Activated CD4-positive, alpha-beta memory T cell treated with anti-CD3 and anti-CD28 coated beads for 36 hours (primary cell): ENCODE measurements around the gene CACNA2D4. TPM values are rescaled to one million over a fixed set of nuclear protein-coding genes. Genes with fewer than 3 reads are reported as not detected.
A peak's percentile ranks its signal among the peaks of the same experiment; 100 is the strongest.

Source experiments
- CTCF ChIA-PET: fragments of 350-600 bp; sonication (Branson Sonifier 250); formaldehyde crosslinking; loops from one replicate; lab custom pipeline; 2021; ENCODE audit warnings: antibody characterized with exemption, inconsistent platforms; lab: Charles Lee
- POLR2A ChIA-PET: fragments of 350-600 bp; sonication (Branson Sonifier 250); formaldehyde crosslinking; loops from one replicate; lab custom pipeline; 2021; ENCODE audit warnings: antibody characterized with exemption; lab: Charles Lee
- DNase-seq: peaks from one replicate; pipeline ENCODE4 v3.0.0-alpha.2; 2020
- H3K27ac Mint-ChIP-seq: one replicate; pipeline ENCODE4 v1.8.0; 2021; ENCODE audit warnings: mixed read lengths
- H3K27me3 Mint-ChIP-seq: one replicate; pipeline ENCODE4 v1.8.0; 2021; ENCODE audit warnings: mixed read lengths
- H3K36me3 Mint-ChIP-seq: one replicate; pipeline ENCODE4 v1.8.0; 2021; ENCODE audit warnings: mixed read lengths
- H3K4me1 Mint-ChIP-seq: one replicate; pipeline ENCODE4 v1.8.0; 2021; ENCODE audit warnings: low read depth, mixed read lengths
- H3K4me3 Mint-ChIP-seq: one replicate; pipeline ENCODE4 v1.8.0; 2021; ENCODE audit warnings: mild to moderate bottlenecking, mixed read lengths
- H3K9me3 Mint-ChIP-seq: one replicate; pipeline ENCODE4 v1.8.0; 2021; ENCODE audit warnings: mixed read lengths
- intact Hi-C: fragments of 100-400 bp; cut with micrococcal nuclease; formaldehyde crosslinking; loops from one replicate; pipeline ENCODE4 v1.15.1; 2023
- total RNA-seq, 2 experiments: library from RNA; stranded (reverse); gene quantifications; one replicate each; pipeline ENCODE4 v1.2.3, GENCODE V29; 2021

CACNA2D4 gene
- total RNA-seq, 2 experiments from 2014 or later: 11.7 to 13.3 TPM

GRCh38 chr12:1939801-1940607 lies 21.6 kb upstream of the CACNA2D4 start:
- peaks cover 17% of the 10 kb centered on the region for H3K36me3 Mint-ChIP-seq
- no peak overlapping the region for H3K4me3 Mint-ChIP-seq
- ChIA-PET CTCF (interaction anchor here (0.6 to 3.2 kb wide), 67 partner anchors 9 to 1579 kb away, joined by 3 to 91 read pairs (median 5); partner anchors contain the start of genes ADIPOR2, CACNA2D4, DCP1B and LRTM2), POLR2A (interaction anchor here (1.2 to 1.3 kb wide), 2 partner anchors 144 to 149 kb away, joined by 3 to 9 read pairs; no protein-coding TSS in a partner anchor)
- intact Hi-C loops: loop anchor here (1.0 to 2.0 kb wide), 4 partner anchors 95 to 288 kb away; no protein-coding TSS in a partner anchor
- H3K27ac Mint-ChIP-seq: no peak overlapping the region
- H3K27me3 Mint-ChIP-seq: no peaks in the 10 kb centered on the region
- peaks cover 2% of the 10 kb centered on the region for H3K9me3 Mint-ChIP-seq
- peak; percentile 91 for DNase-seq
- peaks cover 4% of the 10 kb centered on the region for H3K4me1 Mint-ChIP-seq

DNA sequence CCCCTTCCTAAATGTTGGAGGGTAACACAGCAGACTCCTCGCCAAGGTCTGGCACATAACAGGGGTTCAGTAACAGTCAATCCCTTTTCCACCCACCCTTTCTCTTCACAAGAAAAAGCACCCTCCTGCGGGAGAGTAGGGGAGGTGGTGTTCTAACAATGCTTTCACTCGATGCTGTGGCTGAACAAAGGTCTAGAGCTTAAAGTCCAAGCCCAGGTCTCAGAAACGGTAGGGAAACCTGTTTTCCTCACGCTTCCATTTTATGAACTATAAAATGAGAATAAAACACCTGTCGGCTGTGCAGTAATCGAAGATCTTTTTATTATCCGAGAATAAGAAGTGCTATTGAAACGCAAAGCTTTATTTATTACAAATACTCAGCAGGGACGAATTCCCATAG lies 20.9 kb upstream of the CACNA2D4 start:
- Mint-ChIP-seq H3K4me3 (no peak overlapping the region), H3K9me3 (peaks cover under 1% of the 10 kb centered on the region), H3K27me3 (no peaks in the 10 kb centered on the region), H3K4me1 (peaks cover 4% of the 10 kb centered on the region), H3K36me3 (peaks cover 10% of the 10 kb centered on the region), H3K27ac (no peak overlapping the region)
- no peak for DNase-seq
- CTCF ChIA-PET: interaction anchor here (0.6 to 3.2 kb wide), 55 partner anchors 10 to 1580 kb away, joined by 3 to 91 read pairs (median 6); partner anchors contain the start of genes ADIPOR2, CACNA2D4, DCP1B and LRTM2
- intact Hi-C loops: no loop called here
- POLR2A ChIA-PET: interaction anchor here (1.2 to 1.3 kb wide), 2 partner anchors 144 to 148 kb away, joined by 3 to 9 read pairs; no protein-coding TSS in a partner anchor

- CTCF ChIA-PET: interaction anchor here (2.9 to 3.0 kb wide), 2 partner anchors 142 to 147 kb away, joined by 80 to 91 read pairs; no protein-coding TSS in a partner anchor
- intact Hi-C loops: no loop called here
- no peak overlapping the region for H3K4me3 Mint-ChIP-seq
- POLR2A ChIA-PET: no interaction called here
- H3K36me3 Mint-ChIP-seq: peaks cover 3% of the 10 kb centered on the region
- no peak overlapping the region for H3K27ac Mint-ChIP-seq
- DNase-seq: no peak
- no peaks in the 10 kb centered on the region for H3K9me3 Mint-ChIP-seq
- peaks cover 4% of the 10 kb centered on the region for H3K4me1 Mint-ChIP-seq
- no peaks in the 10 kb centered on the region for H3K27me3 Mint-ChIP-seq
Measured at GRCh38 chr12:1937481-1938224, 19.2 kb upstream of the CACNA2D4 start.

GRCh38 chr12:1936406-1937320 lies 18.2 kb upstream of the CACNA2D4 start:
- H3K27ac Mint-ChIP-seq: no peak overlapping the region
- H3K4me3 Mint-ChIP-seq: no peak overlapping the region
- ChIA-PET CTCF (no interaction called here), POLR2A (no interaction called here)
- peaks cover 3% of the 10 kb centered on the region for H3K36me3 Mint-ChIP-seq
- intact Hi-C loops: no loop called here
- no peaks in the 10 kb centered on the region for H3K9me3 Mint-ChIP-seq
- H3K4me1 Mint-ChIP-seq: peaks cover 4% of the 10 kb centered on the region
- no peak for DNase-seq
- H3K27me3 Mint-ChIP-seq: no peaks in the 10 kb centered on the region

- H3K4me1 Mint-ChIP-seq: peaks cover 4% of the 10 kb centered on the region
- H3K36me3 Mint-ChIP-seq: peaks cover 3% of the 10 kb centered on the region
- H3K27me3 Mint-ChIP-seq: no peaks in the 10 kb centered on the region
- H3K27ac Mint-ChIP-seq: no peak overlapping the region
- no peak for DNase-seq
- intact Hi-C loops: no loop called here
- H3K9me3 Mint-ChIP-seq: no peaks in the 10 kb centered on the region
- ChIA-PET CTCF (interaction anchor here (2.2 kb wide), 1 partner anchor 145 kb away, joined by 6 read pairs; no protein-coding TSS in a partner anchor), POLR2A (no interaction called here)
- H3K4me3 Mint-ChIP-seq: no peak overlapping the region
Measured at GRCh38 chr12:1935700-1936378, 17.4 kb upstream of the CACNA2D4 start.

GRCh38 chr12:1935242-1935641 lies 16.8 kb upstream of the CACNA2D4 start:
- Mint-ChIP-seq H3K27ac (no peak overlapping the region), H3K4me1 (peaks cover 4% of the 10 kb centered on the region)
- CTCF ChIA-PET: interaction anchor here (2.2 kb wide), 1 partner anchor 144 kb away, joined by 6 read pairs; no protein-coding TSS in a partner anchor

GRCh38 chr12:1934831-1935230 lies 16.4 kb upstream of the CACNA2D4 start:
- H3K4me1 Mint-ChIP-seq: peaks cover 2% of the 10 kb centered on the region
- H3K4me3 Mint-ChIP-seq: no peak overlapping the region
- H3K27ac Mint-ChIP-seq: no peak overlapping the region
- H3K9me3 Mint-ChIP-seq: no peaks in the 10 kb centered on the region
- ChIA-PET CTCF (interaction anchor here (2.2 kb wide), 1 partner anchor 144 kb away, joined by 6 read pairs; no protein-coding TSS in a partner anchor), POLR2A (no interaction called here)
- no peaks in the 10 kb centered on the region for H3K27me3 Mint-ChIP-seq
- no peak for DNase-seq
- intact Hi-C loops: no loop called here
- H3K36me3 Mint-ChIP-seq: peaks cover 3% of the 10 kb centered on the region

More at GRCh38 chr12:1935242-1935641, 16.8 kb upstream of the CACNA2D4 start:
- H3K36me3 Mint-ChIP-seq: peaks cover 3% of the 10 kb centered on the region
- H3K27me3 Mint-ChIP-seq: no peaks in the 10 kb centered on the region
- no peak overlapping the region for H3K4me3 Mint-ChIP-seq
- intact Hi-C loops: no loop called here
- DNase-seq: no peak
- no peaks in the 10 kb centered on the region for H3K9me3 Mint-ChIP-seq
- POLR2A ChIA-PET: no interaction called here

DNA sequence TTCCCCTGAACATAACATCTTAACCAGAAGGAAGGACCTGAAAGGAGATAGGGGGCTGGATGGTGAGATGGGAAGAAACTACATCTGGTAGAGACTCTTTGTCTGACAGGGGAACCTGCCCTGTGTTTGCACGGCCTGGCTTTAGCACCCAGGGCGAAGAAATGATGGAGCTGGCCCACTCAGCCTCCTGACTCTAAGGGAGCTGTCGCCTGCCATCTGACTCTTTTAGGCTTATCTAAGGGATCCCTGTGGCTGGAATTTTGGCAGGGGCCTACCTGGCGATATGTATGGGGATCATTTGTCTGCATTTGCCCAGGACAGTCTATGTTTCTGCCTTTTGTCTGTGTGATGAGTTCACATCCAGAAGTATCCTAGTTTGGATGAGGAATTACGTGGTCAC lies 15.6 kb upstream of the CACNA2D4 start:
- POLR2A ChIA-PET: no interaction called here
- H3K27ac Mint-ChIP-seq: no peak overlapping the region
- H3K4me3 Mint-ChIP-seq: no peak overlapping the region
- DNase-seq: no peak
- intact Hi-C loops: no loop called here
- H3K27me3 Mint-ChIP-seq: no peaks in the 10 kb centered on the region
- CTCF ChIA-PET: interaction anchor here (2.2 kb wide), 1 partner anchor 143 kb away, joined by 6 read pairs; no protein-coding TSS in a partner anchor
- H3K36me3 Mint-ChIP-seq: peaks cover 3% of the 10 kb centered on the region
- H3K4me1 Mint-ChIP-seq: no peaks in the 10 kb centered on the region
- no peaks in the 10 kb centered on the region for H3K9me3 Mint-ChIP-seq

DNA sequence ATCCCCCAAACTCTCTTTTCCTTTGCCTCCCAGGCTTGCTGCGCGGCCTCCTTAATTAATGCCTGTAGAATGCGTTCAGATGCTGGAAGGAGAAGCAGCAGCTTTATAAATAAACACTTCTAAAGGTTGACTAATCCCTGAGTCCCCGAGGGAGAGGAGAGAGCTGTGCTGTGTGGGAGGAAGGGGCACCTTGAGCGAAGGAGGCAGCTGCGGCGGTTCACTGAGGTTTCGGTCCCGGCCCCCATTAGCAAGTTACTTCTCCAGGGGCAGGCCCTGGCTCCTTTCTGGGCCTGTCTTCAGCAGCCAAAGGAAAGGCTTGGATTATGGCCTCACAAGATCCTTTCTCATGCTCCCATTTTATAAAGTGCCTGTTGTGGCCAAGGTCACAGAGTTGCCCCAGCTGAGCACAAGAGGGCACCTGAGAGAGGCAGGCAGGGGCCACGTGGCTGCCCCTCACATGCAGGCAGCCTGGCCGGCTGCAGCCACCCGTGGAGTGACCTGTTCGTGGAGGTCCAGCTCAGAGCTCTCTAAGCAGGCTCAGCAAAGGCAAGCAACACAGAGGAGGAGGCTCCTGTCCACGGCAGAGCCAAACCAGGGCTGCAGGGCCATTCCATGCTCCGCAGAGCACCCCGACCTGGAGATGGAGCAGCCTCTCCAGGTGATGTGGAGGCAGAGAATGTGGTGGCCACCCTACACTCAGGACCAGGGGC lies 15.0 kb upstream of the CACNA2D4 start:
- CTCF ChIA-PET: interaction anchor here (2.2 kb wide), 1 partner anchor 142 kb away, joined by 6 read pairs; no protein-coding TSS in a partner anchor
- H3K27ac Mint-ChIP-seq: no peak overlapping the region
- H3K9me3 Mint-ChIP-seq: no peaks in the 10 kb centered on the region
- H3K27me3 Mint-ChIP-seq: no peaks in the 10 kb centered on the region
- intact Hi-C loops: no loop called here
- POLR2A ChIA-PET: no interaction called here
- H3K4me1 Mint-ChIP-seq: no peaks in the 10 kb centered on the region
- peaks cover 3% of the 10 kb centered on the region for H3K36me3 Mint-ChIP-seq
- H3K4me3 Mint-ChIP-seq: no peak overlapping the region
- no peak for DNase-seq

DNA sequence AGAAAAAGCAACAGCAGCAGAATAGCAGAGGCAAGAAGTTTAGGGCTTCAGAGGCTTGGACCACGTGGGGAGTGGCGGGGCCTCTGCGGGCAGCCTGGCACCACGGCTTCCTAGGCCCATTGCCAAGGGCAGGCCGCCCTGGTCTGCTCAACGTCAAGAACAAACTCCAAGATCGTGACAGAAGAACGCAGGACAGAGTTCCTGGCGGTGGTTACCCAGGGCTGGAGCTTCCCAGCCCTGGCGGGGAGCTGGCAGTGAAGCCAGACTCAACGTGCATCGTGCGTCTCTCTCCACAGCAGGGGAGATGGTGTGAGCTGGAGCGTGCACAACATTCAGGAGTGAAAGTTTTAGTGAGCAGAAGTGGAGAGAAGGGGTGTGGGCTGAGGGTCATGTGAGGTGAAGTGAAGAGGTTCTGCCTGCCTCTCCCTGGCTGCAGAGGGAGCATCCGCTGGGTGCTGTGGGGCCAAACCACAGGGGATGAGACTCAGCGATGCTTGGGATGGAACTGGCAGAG lies 13.9 kb upstream of the CACNA2D4 start:
- DNase-seq: no peak
- ChIA-PET POLR2A (no interaction called here), CTCF (no interaction called here)
- Mint-ChIP-seq H3K27me3 (no peaks in the 10 kb centered on the region), H3K27ac (no peak overlapping the region), H3K36me3 (peaks cover 1% of the 10 kb centered on the region), H3K4me3 (no peak overlapping the region), H3K9me3 (no peaks in the 10 kb centered on the region), H3K4me1 (no peaks in the 10 kb centered on the region)
- intact Hi-C loops: no loop called here
